B cell (primary cell): ENCODE data around the gene ITGAE.

Experiments used
- CTCF ChIP-seq: fragments of 200-600 bp; IDR thresholded peaks from one replicate; pipeline ENCODE4 v1.8.0; 2022; ENCODE audit warnings: antibody characterized with exemption, mild to moderate bottlenecking
- EZH2 ChIP-seq: IDR thresholded peaks from 2 replicates; pipeline ENCODE4 v1.6.1; 2012; ENCODE audit warnings: borderline replicate concordance, low read depth, mild to moderate bottlenecking, moderate library complexity, low read length; ENCODE audit not compliant: insufficient read depth, poor library complexity, severe bottlenecking

GRCh38 chr17:3689262-3690093 lies 111.5 kb downstream of the ITGAE start:
- TF ChIP-seq CTCF (no peak), EZH2 (no peak)
